ENCODE results near the gene KCNIP4. TPM values are rescaled to one million over a fixed set of nuclear protein-coding genes. Genes with fewer than 3 reads are reported as not detected.

KCNIP4 gene
- total and polyA plus RNA-seq, 10 of the 15 experiments (the other 5 are each of a cell fraction or from before 2014, with no cell fraction given): 0.03 to 0.23 (median 0.13) TPM; not detected in 7

DNA sequence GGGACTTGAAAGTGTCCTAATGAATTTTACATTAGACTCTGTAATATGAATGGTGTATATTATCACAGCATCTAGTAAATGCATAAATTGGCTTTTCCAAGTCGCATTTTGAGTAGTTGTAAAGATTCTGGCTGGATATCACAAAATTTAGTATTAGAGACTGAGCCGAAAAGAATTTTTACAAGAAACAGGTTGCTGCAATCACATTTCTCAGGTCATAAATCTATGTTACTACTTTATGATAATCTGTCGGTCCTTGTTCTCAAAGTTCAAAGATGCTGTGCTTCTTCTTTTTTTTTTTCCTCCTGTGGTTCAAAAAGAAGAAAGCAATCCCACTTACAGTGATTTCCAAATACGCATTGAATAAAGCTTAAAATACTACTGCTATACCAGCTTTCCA lies 253.4 kb downstream of the KCNIP4 start:
- ChIA-PET CTCF (interaction anchor here (0.8 to 1.0 kb wide), 2 partner anchors 9 to 12 kb away, joined by 3 read pairs; no protein-coding TSS in a partner anchor), SMC1A (ENCODE audit: uncharacterized antibody, unreplicated experiment) (interaction anchor here (0.6 to 0.9 kb wide), 3 partner anchors 73 to 1227 kb away, joined by 3 to 4 read pairs (median 4); no protein-coding TSS in a partner anchor), RAD21 (ENCODE audit: unreplicated experiment) (no interaction called here), POLR2A (interaction anchor here (0.7 kb wide), 1 partner anchor 999 kb away, joined by 4 read pairs; no protein-coding TSS in a partner anchor)
- BruUV-seq (replicated peaks): no TSS peak
- FAIRE-seq: no peak
- Histone ChIP-seq H3K27ac (ENCODE audit: control insufficient read depth, insufficient read depth) (no peak overlapping the region), H2AFZ (ENCODE audit: control insufficient read depth, low read depth, low read length) (no peak overlapping the region), H3K9me3 (replicated peaks; ENCODE audit: control insufficient read depth, insufficient read depth, low read length) (no peaks in the 10 kb centered on the region), H3K9ac (ENCODE audit: control insufficient read depth, insufficient read depth, low read length) (no peak overlapping the region), H3K79me2 (ENCODE audit: control insufficient read depth, insufficient read depth, low read length) (no peaks in the 10 kb centered on the region), H3K4me3 (no peak overlapping the region), H3K4me2 (ENCODE audit: control insufficient read depth, insufficient read depth) (no peak overlapping the region), H3K27me3 (replicated peaks in 1 of 2; ENCODE audit: control insufficient read depth in 2 of 2, insufficient read depth in 2 of 2, low read length in 1 of 2) (no peaks in the 10 kb centered on the region), H3K4me1 (ENCODE audit: control insufficient read depth, insufficient read depth, low read length) (no peaks in the 10 kb centered on the region), H3K36me3 (ENCODE audit: control insufficient read depth in 2 of 2, insufficient read depth in 2 of 2, low read length in 1 of 2) (no peaks in the 10 kb centered on the region), H4K20me1 (ENCODE audit: control insufficient read depth, insufficient read depth) (no peaks in the 10 kb centered on the region)
- in situ Hi-C loops (cut with MboI): no loop called here
- intact Hi-C loops (cut with micrococcal nuclease; ENCODE audit: unreplicated experiment): no loop called here
- no peak for DNase-seq (ENCODE audit: low read depth, low spot score)
- TF ChIP-seq CBFB (IDR thresholded peaks at IDR 0.05; ENCODE audit: low read depth) (no peak), ZNF622 (IDR thresholded peaks at IDR 0.05) (no peak), STAT1 (conservative IDR thresholded peaks at IDR 0.05) (no peak), NFXL1 (IDR thresholded peaks at IDR 0.05; ENCODE audit: borderline replicate concordance) (no peak)
- TF ChIP-seq, protein P1, sequence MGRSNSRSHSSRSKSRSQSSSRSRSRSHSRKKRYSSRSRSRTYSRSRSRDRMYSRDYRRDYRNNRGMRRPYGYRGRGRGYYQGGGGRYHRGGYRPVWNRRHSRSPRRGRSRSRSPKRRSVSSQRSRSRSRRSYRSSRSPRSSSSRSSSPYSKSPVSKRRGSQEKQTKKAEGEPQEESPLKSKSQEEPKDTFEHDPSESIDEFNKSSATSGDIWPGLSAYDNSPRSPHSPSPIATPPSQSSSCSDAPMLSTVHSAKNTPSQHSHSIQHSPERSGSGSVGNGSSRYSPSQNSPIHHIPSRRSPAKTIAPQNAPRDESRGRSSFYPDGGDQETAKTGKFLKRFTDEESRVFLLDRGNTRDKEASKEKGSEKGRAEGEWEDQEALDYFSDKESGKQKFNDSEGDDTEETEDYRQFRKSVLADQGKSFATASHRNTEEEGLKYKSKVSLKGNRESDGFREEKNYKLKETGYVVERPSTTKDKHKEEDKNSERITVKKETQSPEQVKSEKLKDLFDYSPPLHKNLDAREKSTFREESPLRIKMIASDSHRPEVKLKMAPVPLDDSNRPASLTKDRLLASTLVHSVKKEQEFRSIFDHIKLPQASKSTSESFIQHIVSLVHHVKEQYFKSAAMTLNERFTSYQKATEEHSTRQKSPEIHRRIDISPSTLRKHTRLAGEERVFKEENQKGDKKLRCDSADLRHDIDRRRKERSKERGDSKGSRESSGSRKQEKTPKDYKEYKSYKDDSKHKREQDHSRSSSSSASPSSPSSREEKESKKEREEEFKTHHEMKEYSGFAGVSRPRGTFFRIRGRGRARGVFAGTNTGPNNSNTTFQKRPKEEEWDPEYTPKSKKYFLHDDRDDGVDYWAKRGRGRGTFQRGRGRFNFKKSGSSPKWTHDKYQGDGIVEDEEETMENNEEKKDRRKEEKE (IDR thresholded peaks at IDR 0.05): no peak
- WGBS (ENCODE audit: insufficient coverage, insufficient replicate concordance, low lambda C conversion rate, missing lambda C conversion rate): 31% methylated on average over 4 of the region's 4 CpGs
- no peak for ATAC-seq

Data from GM12878 (cell line).